HL-60 (cell line): Measurements from ENCODE around the gene NEIL1.
"Not testable (repeated sequence)": the region's sequence is repeated elsewhere in the genome, so short reads cannot be mapped to it uniquely, and the experiment has no call there.

ENCODE experiments used
- DNase-seq, 2 experiments: peaks; one replicate each; pipeline ENCODE4 v3.0.0-alpha.2; 2010 to 2020; ENCODE audit warnings: low read depth in 1 of 2, low spot score in 1 of 2
- H3K27ac ChIP-seq: fragments of 250-450 bp; sonication (Bioruptor Pico); replicated peaks from 2 replicates; pipeline ENCODE4 v1.5.1; 2020; ENCODE audit warnings: mild to moderate bottlenecking, moderate library complexity
- H3K27me3 ChIP-seq: fragments of 250-450 bp; sonication (Bioruptor Pico); 2 replicates; pipeline ENCODE4 v1.5.1; 2021; ENCODE audit warnings: mild to moderate bottlenecking, moderate library complexity; ENCODE audit not compliant: insufficient read depth, poor library complexity, severe bottlenecking
- H3K4me3 ChIP-seq: replicated peaks from 2 replicates; pipeline ENCODE4 v1.5.1; 2011; ENCODE audit warnings: mild to moderate bottlenecking, control low read depth, low read length; ENCODE audit not compliant: insufficient read depth
- CTCF ChIP-seq: IDR thresholded peaks from one replicate; pipeline ENCODE4 v1.5.1; 2011; ENCODE audit warnings: low read length, control low read depth, inconsistent platforms; ENCODE audit not compliant: insufficient read depth
- GABPA ChIP-seq: IDR thresholded peaks from 2 replicates; pipeline ENCODE4 v1.6.1; 2012; ENCODE audit warnings: low read depth
- POLR2AphosphoS5 ChIP-seq: IDR thresholded peaks from 2 replicates; pipeline ENCODE4 v1.6.1; 2012; ENCODE audit warnings: low read depth
- REST ChIP-seq: IDR thresholded peaks from 2 replicates; pipeline ENCODE4 v1.6.1; 2012; ENCODE audit warnings: low read depth; ENCODE audit not compliant: insufficient replicate concordance
- SPI1 ChIP-seq: IDR thresholded peaks from 2 replicates; pipeline ENCODE4 v1.6.1; 2012; ENCODE audit warnings: low read depth, mild to moderate bottlenecking, borderline replicate concordance

The NEIL1 gene

GRCh38 chr15:75306188-75306587 is 40.7 kb upstream of the NEIL1 start:
- TF ChIP-seq GABPA (no peak), SPI1 (no peak), POLR2AphosphoS5 (no peak), CTCF (no peak), REST (no peak)
- H3K27me3 ChIP-seq = peaks cover 9% of the 10 kb centered on the region

GRCh38 chr15:75307778-75308390 is 39.0 kb upstream of the NEIL1 start:
- H3K27me3 ChIP-seq = peaks cover 9% of the 10 kb centered on the region
- H3K27ac ChIP-seq = no peak overlapping the region
- TF ChIP-seq GABPA = no peak
- peak; percentile 60 for TF ChIP-seq CTCF
- no peak overlapping the region for H3K4me3 ChIP-seq
- DNase-seq = peak; percentile 33 to 54

More at GRCh38 chr15:75306188-75306587, 40.7 kb upstream of the NEIL1 start:
- no peak for DNase-seq
- Histone ChIP-seq H3K27ac (no peak overlapping the region), H3K4me3 (no peak overlapping the region)

- DNase-seq = no peak
- Histone ChIP-seq H3K27ac (no peak overlapping the region), H3K4me3 (no peak overlapping the region), H3K27me3 (peaks cover 2% of the 10 kb centered on the region)
- no peak for TF ChIP-seq GABPA
- no peak for TF ChIP-seq POLR2AphosphoS5
- TF ChIP-seq SPI1 = no peak
- TF ChIP-seq REST = no peak
- TF ChIP-seq CTCF = no peak
These were observed 37.1 kb upstream of the NEIL1 start for GRCh38 chr15:75309711-75310110.

- not testable (repeated sequence) for H3K4me3 ChIP-seq, DNase-seq, H3K27me3 ChIP-seq, H3K27ac ChIP-seq
These were observed 34.3 kb upstream of the NEIL1 start for GRCh38 chr15:75312548-75312947.
